ENCODE data around the gene SYCE3.
"Not testable (repeated sequence)": the region's sequence is repeated elsewhere in the genome, so short reads cannot be mapped to it uniquely, and the experiment has no call there.

SYCE3 gene, protein sequence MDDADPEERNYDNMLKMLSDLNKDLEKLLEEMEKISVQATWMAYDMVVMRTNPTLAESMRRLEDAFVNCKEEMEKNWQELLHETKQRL

DNA sequence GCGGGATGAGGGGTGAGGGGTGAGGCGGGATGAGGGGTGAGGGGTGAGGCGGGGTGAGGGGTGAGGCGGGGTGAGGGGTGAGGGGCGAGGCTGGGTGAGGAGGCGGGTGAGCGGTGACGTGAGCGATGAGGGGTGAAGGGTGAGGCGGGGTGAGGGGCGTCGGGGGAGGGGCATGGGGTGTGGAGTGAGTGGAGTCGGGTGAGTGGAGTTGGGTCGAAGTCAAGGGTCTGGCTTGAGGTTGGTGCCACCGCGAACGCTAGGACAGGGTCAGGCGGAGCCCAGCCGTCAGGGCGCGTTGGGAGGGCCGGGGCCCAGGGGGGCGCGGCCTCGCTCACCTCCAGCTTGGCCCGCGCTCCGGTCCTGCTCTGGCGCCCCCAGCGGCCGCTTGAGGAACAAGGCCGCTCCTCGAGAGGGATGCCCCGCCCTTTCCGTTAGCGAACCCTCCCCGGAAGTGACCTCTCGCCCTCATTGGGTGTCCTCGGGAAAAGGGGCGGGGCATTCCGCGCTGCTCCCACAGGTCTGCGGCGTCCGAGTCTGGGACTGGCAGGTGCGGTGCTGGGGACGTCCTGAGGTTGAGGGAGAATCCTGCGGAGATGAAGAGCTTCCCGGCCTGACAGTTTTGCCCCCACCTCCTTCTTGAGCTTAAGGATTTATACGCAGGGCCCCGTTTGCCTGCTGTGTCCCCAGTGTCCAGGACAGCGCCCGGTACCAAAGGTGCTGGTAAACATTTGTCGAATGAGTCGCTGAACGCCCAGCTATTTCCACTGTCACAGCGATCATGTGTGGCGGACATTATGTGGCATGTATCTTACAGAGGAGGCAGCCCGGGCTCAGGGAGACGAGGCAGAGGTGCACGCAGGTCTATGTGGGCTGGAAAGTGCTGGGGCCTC, at the start of gene SYCE3:
Gene SYCE3, minus strand, starts transcription at position 397 of the 890 bp plus-strand sequence. CDS start 6,514 bp downstream, outside the sequence.
- DNase-seq (ENCODE audit: low spot score) = peak; percentile 91

DNA sequence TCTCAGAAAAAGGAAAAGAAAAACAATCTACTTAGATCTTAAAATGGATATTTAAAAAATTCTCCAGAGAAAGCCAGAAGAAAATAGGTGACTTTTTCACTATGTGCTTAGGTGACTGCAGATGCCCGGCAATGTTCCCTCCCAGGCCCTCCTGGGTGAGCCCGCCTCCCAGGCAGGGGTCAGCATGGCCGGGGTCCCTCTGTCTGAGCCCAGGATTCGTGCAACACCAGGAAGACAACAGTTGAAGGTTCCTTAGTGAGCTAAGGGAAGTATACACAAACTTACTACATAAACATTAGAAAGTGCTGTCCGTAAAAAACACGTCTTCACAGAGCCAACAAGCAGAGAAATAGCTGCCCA, 49.4 kb upstream of the SYCE3 start:
- DNase-seq (ENCODE audit: low spot score) = no peak

DNA sequence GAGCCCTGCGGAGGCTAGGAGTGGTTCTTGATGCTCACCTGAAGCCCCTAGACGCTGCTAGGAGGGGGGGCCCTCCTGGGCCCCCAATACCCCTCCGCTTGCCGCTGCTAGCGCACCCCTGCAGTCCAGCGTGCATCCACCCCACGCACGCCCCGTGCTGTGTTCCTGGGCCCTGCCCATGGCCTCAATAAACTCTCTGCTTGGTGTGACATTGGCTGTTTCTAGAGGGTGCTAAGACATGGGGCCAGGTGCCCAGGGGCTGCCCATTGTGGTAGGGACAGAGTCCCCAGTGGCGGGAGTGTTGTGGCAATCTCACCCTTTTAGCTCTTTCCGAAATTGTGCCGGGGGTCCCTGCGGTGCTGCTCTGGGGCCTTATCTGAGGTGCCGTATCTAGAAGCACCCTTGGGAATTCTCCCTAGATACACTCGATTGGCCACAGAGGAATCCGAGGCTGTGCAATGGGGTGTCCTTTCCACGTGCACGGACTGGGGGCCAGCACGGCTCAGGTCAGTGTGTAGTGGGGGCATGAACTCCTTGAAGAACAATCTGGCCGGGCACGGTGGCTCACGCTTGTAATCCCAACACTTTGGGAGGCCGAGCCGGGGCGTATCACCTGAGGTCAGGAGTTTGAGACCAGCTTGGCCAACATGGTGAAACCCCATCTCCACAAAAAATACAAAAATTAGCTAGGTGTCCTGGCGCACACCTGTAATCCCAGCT, 48.8 kb upstream of the SYCE3 start:
- DNase-seq (ENCODE audit: low spot score) = no peak

DNA sequence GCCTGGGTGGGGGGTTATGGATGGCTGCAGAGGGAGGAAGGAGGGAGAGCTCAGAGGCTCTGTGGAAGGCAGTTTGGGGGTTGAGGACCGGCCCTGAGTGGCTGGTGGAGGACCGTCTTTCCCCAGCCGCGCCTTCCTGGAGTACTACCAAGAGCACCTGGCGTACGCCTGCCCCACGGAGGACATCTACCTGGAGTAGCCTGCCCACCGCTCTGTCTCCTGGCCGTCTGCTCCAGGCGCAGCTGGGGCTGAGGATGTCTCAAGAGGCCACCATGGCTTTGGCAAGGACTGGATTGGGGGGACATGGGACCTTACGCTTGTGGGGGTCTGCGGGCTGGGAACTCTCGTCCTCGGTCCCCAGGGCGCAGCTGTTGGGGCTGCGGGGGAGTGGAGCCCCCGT, 47.9 kb upstream of the SYCE3 start:
- DNase-seq (ENCODE audit: low spot score) = no peak

DNA sequence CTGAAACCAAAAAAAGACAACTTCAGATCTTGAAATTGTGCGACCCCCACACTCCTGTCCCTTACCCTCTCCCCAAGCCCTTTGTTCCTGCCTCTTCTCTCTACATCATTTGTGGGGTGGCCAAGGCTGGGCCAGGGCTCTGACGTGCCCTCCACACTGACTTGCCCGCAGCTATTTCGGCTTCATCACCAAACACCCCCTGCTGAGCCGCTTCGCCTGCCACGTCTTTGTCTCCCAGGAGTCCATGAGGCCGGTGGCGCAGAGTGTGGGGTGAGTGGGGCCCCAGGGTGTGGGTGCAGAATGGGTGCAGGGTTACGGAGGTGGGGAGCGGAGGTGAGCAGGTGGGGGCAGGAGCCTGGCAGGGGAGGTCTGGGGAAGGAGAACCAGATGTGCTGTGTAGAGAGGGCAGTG, 47.3 kb upstream of the SYCE3 start:
- DNase-seq (ENCODE audit: low spot score) = no peak

DNA sequence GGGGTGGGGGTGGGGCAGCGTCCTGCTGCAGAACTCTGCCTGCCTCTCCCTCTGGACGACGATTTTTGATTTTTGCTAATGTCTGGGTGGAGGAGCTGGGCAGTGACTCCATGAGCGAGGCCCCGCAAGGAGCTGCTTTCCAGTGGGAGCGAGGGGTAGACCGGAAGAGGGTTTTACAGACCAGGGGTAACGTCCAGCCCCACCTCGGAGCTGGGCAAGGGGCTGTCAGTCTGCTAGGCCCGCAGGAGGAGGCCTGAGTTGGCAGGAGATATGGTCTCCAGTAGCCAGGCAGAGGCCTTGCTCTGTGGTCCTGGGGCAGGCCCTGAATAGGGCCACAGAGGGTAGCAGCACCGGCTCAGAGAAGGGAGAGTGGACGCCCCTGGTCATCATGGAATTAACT, 46.9 kb upstream of the SYCE3 start:
- DNase-seq (ENCODE audit: low spot score) = no peak

DNA sequence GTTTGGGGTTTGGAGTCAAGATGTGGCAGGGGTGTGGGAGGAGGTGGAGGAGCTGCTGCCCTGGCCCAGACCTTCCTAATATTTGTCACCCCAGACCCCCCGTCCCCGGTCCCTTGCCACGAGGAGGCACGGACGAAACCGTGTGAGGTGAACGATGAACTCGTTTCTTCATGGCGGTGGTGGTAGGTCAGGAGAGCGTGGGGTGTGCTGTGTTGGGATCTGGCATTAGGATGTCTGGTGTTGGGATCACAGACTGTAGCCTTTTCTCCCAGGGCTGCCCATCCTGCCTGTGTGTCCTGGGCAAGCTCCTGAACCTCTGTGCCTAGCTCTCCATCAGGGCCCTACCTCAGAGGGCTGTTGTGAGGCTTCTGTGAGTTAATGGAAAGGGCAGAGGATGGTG, 46.3 kb upstream of the SYCE3 start:
- DNase-seq (ENCODE audit: low spot score) = no peak

DNA sequence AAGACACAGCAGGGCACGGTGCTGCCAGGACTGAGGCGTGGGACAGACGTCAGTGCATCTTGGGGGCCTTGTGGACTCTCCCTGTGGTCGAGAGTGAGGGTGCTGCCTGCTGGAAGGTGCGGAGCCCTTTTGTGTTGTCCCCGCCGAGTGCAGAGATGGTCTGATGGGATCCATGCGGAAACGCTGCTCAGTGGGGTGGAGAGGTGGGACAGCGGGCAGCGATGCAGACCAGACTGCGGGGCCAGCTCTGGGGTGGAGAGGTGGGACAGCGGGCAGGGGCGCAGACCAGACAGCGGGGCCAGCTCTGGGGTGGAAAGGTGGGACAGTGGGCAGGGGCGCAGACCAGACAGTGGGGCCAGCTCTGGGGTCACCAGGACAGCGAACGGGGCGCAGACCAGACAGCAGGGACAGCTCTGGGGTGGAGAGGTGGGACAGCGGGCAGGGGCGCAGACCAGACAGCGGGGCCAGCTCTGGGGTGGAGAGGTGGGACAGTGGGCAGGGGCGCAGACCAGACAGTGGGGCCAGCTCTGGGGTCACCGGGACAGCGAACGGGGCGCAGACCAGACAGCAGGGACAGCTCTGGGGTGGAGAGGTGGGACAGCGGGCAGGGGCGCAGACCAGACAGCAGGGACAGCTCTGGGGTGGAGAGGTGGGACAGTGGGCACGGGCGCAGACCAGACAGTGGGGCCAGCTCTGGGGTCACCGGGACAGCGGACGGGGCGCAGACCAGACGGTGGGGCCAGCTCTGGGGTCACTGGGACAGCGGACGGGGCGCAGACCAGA, 45.5 kb upstream of the SYCE3 start:
- DNase-seq (ENCODE audit: low spot score) = not testable (repeated sequence)

DNA sequence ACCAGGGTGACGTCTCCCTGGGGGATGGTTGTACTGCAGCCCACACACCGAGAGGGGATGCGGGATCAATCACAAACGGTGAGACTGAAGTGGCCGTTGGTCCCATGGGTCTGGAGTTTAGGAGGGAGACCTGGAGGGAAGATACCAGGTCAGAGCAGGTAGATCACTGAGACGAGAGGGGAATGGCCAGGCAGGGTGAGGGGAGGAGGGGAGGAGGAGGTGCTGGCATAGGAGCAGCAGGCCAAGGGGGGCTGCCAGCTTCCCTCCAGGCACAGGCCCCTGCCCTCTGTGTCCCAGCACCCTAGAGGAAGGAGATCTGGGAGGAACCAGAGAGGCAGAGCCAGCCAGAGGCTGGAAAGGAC, 44.9 kb upstream of the SYCE3 start:
- no peak for DNase-seq (ENCODE audit: low spot score)

DNA sequence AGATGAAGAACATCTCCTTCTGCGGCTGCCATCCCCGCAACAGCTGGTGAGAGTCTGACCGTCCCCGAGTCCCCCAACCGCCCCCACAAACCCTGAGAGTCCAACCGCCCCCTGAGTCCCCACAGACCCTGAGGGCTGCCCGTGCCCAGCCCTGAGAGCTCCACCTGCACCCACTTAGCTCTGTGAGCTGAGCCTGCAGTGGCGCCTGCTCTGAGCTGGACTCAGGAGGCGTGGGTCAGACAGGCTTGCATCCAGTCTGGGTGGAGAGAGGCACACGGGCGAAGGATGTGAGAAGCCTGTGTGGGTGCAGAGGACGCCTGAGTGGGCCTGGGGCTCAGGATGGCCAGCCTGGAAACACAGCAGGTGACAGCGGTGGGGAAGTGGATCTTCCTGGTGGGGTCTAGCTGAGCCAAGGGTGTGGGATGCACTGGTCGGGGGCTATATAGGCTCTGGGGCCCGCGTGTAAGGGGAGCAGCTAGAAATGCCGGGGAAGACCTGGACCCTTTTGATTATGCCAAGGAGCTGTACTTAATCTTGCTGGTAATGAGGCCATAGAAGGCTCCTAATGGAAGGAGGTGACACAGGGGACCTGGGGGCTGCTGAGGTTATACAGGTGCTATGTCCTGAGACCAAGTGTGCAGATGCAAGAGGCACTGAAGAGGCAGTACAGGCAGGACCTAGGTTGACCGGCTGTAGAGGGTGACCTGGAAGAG, 44.4 kb upstream of the SYCE3 start:
- DNase-seq (ENCODE audit: low spot score) = no peak

DNA sequence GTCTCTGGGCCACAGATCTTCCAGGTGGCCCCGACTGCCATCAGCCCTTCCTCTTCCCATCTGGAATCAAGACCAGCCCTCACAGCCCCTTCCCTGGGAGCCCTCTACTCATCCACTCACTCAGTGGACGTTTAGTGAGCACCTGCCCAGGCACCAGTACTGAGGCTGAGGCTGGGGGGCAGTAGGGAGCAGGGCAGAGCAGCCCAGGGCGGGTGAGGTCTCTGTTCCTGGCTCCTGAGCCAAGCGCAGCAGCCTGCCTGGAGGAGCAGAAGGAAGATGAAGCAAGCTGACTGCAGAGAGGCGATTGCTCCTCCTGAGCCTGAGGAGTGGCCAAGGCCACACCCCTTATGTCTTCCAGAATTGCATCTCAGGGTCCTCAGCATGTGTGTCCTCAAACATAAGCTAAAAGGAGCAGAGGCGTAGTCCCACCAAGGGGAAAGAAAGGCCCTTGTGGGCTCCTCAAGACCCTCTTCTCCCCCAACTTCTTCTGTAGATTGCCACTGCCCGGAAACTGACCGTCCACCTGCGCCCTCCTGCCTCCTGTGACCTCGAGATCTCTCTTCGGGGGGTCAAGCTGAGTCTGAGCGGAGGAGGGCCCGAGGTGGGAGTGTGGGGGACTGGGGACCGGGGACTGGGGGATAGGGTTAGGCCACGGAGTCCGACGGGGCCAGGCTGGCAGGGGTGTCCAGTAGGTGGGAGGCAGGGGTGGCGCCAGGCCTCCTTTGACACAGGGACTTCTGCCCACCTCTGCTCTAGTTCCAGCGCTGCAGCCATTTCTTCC, 43.6 kb upstream of the SYCE3 start:
- DNase-seq (ENCODE audit: low spot score) = no peak

DNA sequence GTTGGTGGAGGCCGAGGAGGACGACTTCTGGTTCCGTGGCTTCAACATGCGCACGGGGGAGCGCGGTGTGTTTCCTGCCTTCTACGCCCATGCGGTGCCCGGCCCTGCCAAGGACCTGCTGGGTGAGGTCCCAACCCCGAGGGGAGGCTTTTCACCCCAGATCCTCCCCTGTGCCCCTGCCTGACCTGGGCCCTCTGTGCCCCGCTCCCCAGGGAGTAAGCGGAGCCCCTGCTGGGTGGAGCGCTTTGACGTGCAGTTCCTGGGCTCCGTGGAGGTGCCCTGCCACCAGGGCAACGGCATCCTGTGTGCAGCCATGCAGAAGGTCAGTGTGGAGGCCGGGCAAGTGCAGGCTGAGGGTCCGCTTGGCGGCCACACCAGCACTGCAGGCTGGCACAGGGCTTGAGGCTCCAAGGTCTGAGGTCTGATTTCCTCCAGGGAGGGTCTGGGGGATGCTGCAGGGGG, 42.9 kb upstream of the SYCE3 start:
- DNase-seq (ENCODE audit: low spot score) = no peak

DNA sequence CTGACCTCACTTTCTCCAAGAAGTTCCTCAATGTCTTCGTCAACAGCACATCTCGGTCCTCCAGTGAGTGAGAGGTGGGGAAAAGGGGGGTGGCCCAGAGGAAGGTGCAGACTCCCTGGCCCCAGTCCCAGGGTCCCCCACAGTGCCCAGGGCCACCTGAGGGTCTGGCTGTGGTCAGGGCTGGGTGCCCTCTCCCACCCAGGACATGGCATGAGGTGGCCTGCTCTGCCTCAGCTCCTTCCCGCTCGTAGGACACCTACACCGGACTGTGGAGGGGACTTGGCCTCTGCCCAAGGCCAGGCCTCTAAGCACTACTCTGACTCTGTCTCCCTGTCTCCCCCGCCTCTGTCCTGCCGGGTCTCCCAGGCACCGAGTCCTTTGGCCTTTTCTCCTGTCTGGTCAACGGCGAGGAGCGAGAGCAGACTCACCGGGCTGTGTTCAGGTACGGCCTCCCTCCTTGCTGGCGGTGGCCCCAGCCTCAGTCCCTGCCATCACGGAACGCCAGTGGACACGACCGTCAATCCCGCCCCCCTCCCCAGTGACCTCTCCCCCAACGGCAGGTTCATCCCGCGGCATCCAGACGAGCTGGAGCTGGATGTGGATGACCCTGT, 42.4 kb upstream of the SYCE3 start:
- DNase-seq (ENCODE audit: low spot score) = no peak

DNA sequence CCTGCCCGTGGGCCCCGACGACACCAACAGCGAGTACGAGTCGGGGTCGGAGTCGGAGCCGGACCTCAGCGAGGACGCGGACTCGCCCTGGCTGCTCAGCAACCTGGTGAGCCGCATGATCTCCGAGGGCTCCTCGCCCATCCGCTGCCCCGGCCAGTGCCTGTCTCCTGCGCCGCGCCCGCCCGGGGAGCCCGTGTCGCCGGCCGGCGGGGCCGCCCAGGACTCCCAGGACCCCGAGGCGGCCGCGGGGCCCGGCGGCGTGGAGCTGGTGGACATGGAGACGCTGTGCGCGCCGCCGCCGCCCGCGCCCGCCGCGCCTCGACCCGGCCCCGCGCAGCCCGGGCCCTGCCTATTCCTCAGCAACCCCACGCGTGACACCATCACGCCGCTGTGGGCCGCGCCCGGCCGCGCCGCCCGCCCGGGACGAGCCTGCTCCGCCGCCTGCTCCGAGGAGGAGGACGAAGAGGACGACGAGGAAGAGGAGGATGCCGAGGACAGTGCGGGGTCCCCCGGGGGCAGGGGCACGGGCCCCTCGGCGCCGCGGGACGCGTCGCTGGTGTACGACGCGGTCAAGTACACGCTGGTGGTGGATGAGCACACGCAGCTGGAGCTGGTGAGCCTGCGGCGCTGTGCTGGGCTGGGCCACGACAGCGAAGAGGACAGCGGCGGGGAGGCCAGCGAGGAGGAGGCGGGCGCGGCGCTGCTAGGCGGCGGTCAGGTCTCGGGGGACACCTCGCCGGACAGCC, 41.7 kb upstream of the SYCE3 start:
- no peak for DNase-seq (ENCODE audit: low spot score)

DNA sequence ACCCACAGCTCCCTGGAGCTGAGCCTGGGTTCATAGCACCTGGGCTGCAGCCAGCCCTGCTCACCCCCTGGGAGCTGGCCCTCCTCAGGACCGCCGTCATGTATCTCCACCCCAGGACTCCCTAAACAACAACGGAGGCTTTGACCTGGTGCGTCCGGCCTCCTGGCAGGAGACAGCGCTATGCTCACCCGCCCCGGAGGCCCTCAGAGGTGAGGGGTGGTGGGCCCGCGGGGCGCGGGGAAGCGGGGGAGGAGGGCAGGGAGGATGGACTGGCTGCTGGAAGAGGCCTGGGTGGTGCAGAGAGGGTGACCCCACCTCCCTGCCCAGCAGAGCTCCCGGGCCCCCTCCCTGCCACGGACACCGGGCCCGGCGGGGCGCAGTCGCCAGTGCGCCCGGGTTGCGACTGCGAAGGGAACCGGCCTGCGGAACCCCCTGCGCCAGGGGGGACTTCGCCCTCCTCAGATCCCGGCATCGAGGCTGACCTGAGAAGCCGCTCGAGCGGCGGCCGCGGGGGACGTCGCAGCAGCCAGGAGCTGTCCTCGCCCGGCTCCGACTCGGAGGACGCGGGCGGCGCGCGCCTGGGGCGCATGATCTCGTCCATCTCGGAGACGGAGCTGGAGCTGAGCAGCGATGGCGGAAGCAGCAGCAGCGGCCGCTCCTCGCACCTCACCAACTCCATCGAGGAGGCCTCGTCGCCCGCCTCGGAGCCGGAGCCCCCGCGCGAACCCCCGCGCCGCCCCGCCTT, 41.0 kb upstream of the SYCE3 start:
- DNase-seq (ENCODE audit: low spot score) = no peak

DNA sequence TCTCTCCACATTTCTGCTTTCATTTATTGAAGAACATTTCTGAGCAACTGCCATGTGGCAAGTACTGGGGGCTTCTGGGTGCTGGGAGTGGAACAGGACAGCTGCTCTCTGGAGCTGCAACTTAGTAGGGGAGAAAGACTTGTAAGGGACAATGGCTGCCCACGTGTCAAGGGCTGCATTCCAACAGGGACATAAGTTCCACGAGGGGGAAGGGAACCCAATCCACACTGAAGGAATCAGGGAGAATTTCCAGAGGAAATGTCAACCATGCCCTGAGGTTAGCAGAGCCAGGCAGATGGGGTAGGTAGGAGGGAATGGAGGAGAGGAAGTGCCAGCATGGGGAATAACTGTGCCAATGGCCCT, 39.6 kb upstream of the SYCE3 start:
- no peak for DNase-seq (ENCODE audit: low spot score)

DNA sequence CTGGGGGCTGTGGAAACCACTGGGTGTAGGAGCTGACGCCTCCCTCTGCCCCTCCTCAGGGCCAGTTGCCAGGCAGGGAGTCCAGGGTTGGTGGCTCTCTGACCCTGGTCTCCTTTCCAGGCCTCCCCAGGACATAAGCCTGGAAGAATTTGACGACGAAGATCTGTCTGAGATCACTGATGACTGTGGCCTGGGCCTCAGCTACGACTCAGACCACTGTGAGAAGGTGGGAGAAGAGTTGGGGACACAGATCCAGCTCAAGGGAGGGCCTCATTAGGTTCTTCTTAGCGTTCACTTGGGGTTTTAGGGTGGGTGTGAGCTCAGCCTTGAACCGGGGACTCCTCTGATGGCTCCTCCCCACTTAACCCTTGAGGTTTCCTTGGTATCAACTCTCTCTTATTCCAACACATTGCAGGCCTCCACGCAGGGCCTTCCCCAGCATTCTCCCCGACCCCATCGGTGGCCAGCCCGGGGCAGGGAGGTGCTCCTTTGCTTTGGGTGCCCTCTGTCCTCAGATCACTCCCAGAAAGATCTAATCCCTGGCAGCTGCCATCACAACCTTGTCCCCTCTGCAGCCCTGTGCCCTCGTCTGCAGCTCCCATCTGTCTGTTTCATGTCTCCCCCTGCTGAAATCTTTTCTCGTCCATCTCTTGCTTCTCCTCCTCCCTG, 39.1 kb upstream of the SYCE3 start:
- DNase-seq (ENCODE audit: low spot score) = no peak

DNA sequence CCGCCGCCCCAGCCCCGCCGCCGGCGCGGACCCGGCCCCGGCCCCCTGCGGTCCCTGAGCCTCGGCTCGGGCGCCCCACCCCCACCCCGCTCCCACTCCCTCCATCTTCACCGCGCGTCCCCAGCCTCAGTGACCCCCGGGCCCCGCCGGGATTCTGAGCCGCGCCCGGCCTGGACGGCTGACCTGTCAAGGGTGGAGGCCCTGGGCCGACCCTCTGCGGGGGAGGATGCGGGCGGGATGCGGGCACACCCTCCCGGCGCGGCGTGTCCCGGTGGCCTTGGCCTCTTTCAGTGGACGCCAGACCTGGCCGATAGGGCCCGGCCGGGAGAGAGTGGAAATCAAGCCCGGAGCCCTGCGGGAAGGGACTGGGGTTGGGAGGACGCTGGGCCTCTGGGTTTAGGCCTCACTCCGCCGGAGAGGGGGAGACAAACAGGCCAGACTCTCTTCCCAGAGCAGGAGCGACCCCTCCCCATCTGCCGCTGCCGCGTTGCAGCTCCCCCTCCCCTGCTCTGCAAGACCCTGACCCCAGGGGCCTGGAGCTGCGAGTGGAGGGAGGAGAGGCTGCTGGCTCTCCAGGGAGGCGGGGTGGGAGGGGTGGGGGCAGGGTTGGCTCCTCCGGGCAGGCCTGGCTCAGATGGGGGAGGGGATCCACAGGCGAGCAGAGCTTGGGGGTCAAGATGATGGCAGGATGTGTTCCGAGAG, 38.4 kb upstream of the SYCE3 start:
- no peak for DNase-seq (ENCODE audit: low spot score)

Data from putamen (tissue), 1 donor.